H1 (cell line): ENCODE data around the gene HIPK1. TPM values are rescaled to one million over a fixed set of nuclear protein-coding genes. Genes with fewer than 3 reads are reported as not detected.

ENCODE experiments used
- CTCF ChIA-PET: fragments of 300-600 bp; sonication (Branson Sonifier 250); formaldehyde crosslinking; loops from one replicate; lab custom pipeline; 2021; ENCODE audit not compliant: partially characterized antibody; lab: Charles Lee
- POLR2A ChIA-PET: fragments of 300-600 bp; sonication (Branson Sonifier 250); formaldehyde crosslinking; loops from one replicate; lab custom pipeline; 2021; ENCODE audit warnings: inconsistent platforms; ENCODE audit not compliant: partially characterized antibody; lab: Charles Lee
- DNase-seq, 2 experiments: peaks; one replicate each; pipeline versions ENCODE4 v3.0.0 to v3.0.0-alpha.2; 2010 to 2022; ENCODE audit warnings: low spot score in 2 of 2, low read depth in 1 of 2, mixed read lengths in 1 of 2
- FAIRE-seq: peaks from 2 replicates; lab custom pipeline; 2011; peaks lifted over from hg19 to GRCh38; lab: Jason Lieb, UNC
- H2AFZ ChIP-seq: 2 replicates; pipeline ENCODE4 v1.8.1; 2012; ENCODE audit warnings: low read length, inconsistent platforms
- H2AK5ac ChIP-seq: 2 replicates; pipeline ENCODE4 v1.6.1; 2013; ENCODE audit warnings: low read depth, low read length
- H2BK120ac ChIP-seq: replicated peaks from 2 replicates; pipeline ENCODE3; 2013; ENCODE audit warnings: low read depth, low read length, inconsistent platforms
- H2BK12ac ChIP-seq: 2 replicates; pipeline ENCODE4 v1.6.1; 2013; ENCODE audit warnings: low read depth, low read length
- H2BK15ac ChIP-seq: 2 replicates; pipeline ENCODE4 v1.6.1; 2013; ENCODE audit warnings: low read length
- H2BK20ac ChIP-seq: 2 replicates; pipeline ENCODE4 v1.6.1; 2013; ENCODE audit warnings: low read length
- H2BK5ac ChIP-seq: 2 replicates; pipeline ENCODE4 v1.6.1; 2013; ENCODE audit warnings: low read depth, low read length
- H3K14ac ChIP-seq: 2 replicates; pipeline ENCODE4 v1.6.1; 2013; ENCODE audit warnings: inconsistent platforms; ENCODE audit not compliant: insufficient read length
- H3K18ac ChIP-seq: 2 replicates; pipeline ENCODE4 v1.6.1; 2013; ENCODE audit warnings: low read length; ENCODE audit errors: extremely low read depth
- H3K23ac ChIP-seq: 2 replicates; pipeline ENCODE4 v1.6.1; 2013; ENCODE audit warnings: inconsistent platforms; ENCODE audit not compliant: insufficient read length
- H3K23me2 ChIP-seq: 2 replicates; pipeline ENCODE4 v1.6.1; 2013; ENCODE audit warnings: low read depth, low read length
- H3K27ac ChIP-seq: 2 replicates; pipeline ENCODE4 v1.6.1; 2011; ENCODE audit warnings: low read depth, low read length, inconsistent platforms
- H3K27me3 ChIP-seq, 4 experiments: replicated peaks in 1 of 4; 1 replicate in 1 of 4; 2 replicates in 3 of 4; pipeline versions ENCODE4 v1.6.1 to v1.8.1; 2011 to 2013; ENCODE audit warnings: low read length in 3 of 4, mild to moderate bottlenecking in 3 of 4, inconsistent platforms in 2 of 4, mixed read lengths in 2 of 4, moderate library complexity in 1 of 4; ENCODE audit not compliant: control insufficient read depth in 3 of 4, insufficient read depth in 3 of 4; ENCODE audit errors: extremely low read depth in 1 of 4
- H3K36me3 ChIP-seq, 4 experiments: 2 replicates each; pipeline versions ENCODE4 v1.6.1 to v1.8.1; 2011 to 2013; ENCODE audit warnings: mild to moderate bottlenecking in 4 of 4, low read length in 3 of 4, moderate library complexity in 2 of 4, control low read depth in 1 of 4, inconsistent platforms in 1 of 4; ENCODE audit not compliant: insufficient read depth in 4 of 4, control insufficient read depth in 2 of 4
- H3K4ac ChIP-seq: replicated peaks from 2 replicates; pipeline ENCODE3; 2013; ENCODE audit warnings: low read length, low read depth, mixed read lengths, inconsistent platforms; ENCODE audit not compliant: insufficient read length
- H3K4me1 ChIP-seq, 4 experiments: replicated peaks in 1 of 4; 1 replicate in 1 of 4; 2 replicates in 3 of 4; pipeline versions ENCODE4 v1.6.1 to v1.8.1; 2011 to 2013; ENCODE audit warnings: low read length in 3 of 4, inconsistent platforms in 2 of 4, mixed read lengths in 1 of 4; ENCODE audit not compliant: insufficient read depth in 4 of 4, control insufficient read depth in 3 of 4
- H3K4me2 ChIP-seq, 2 experiments: 2 replicates each; pipeline versions ENCODE4 v1.6.1 to v1.8.1; 2011 to 2013; ENCODE audit warnings: low read depth in 2 of 2, low read length in 2 of 2, control low read depth in 1 of 2, inconsistent platforms in 1 of 2, mild to moderate bottlenecking in 1 of 2; ENCODE audit not compliant: insufficient read depth in 1 of 2
- H3K4me3 ChIP-seq, 4 experiments: fragments of 200-600, 300-600 bp in 1 of 4; sonication (generic), shearing (Covaris generic), sonication (Bioruptor Twin) in 1 of 4; 2 replicates each; pipeline versions ENCODE4 v1.5.1 to v1.8.1; 2011 to 2016; ENCODE audit warnings: low read length in 4 of 4, low read depth in 3 of 4, control low read depth in 2 of 4, inconsistent platforms in 2 of 4, mild to moderate bottlenecking in 2 of 4, mixed read lengths in 1 of 4, moderate library complexity in 1 of 4; ENCODE audit not compliant: insufficient read depth in 2 of 4; ENCODE audit errors: extremely low read depth in 1 of 4
- H3K56ac ChIP-seq: replicated peaks from 2 replicates; pipeline ENCODE3; 2013; ENCODE audit warnings: low read depth, mild to moderate bottlenecking, mixed read lengths, low read length, inconsistent platforms; ENCODE audit not compliant: insufficient read length
- H3K79me1 ChIP-seq: 2 replicates; pipeline ENCODE4 v1.6.1; 2013; ENCODE audit warnings: low read depth, low read length, control low read depth
- H3K79me2 ChIP-seq, 2 experiments: 2 replicates each; pipeline versions ENCODE4 v1.6.1 to v1.8.1; 2012 to 2013; ENCODE audit warnings: low read length in 2 of 2, mild to moderate bottlenecking in 2 of 2, inconsistent platforms in 1 of 2; ENCODE audit not compliant: insufficient read depth in 2 of 2, control insufficient read depth in 1 of 2
- H3K9ac ChIP-seq, 4 experiments: replicated peaks in 1 of 4; 1 replicate in 1 of 4; 2 replicates in 3 of 4; pipeline versions ENCODE4 v1.6.1 to v1.8.1; 2011 to 2013; ENCODE audit warnings: low read depth in 3 of 4, low read length in 3 of 4, control low read depth in 2 of 4, mild to moderate bottlenecking in 2 of 4, moderate library complexity in 2 of 4, inconsistent platforms in 1 of 4; ENCODE audit errors: extremely low read depth in 1 of 4
- H3K9me3 ChIP-seq, 2 experiments: 2 replicates each; pipeline versions ENCODE4 v1.6.1 to v1.8.1; 2012 to 2013; ENCODE audit warnings: mild to moderate bottlenecking in 2 of 2, moderate library complexity in 2 of 2, control low read depth in 1 of 2, inconsistent platforms in 1 of 2, low read depth in 1 of 2, low read length in 1 of 2, mixed read lengths in 1 of 2; ENCODE audit not compliant: insufficient read depth in 2 of 2
- H4K20me1 ChIP-seq, 2 experiments: replicated peaks in 1 of 2; 2 replicates each; pipeline versions ENCODE3 to v1.8.1; 2011 to 2013; ENCODE audit warnings: inconsistent platforms in 2 of 2, low read length in 2 of 2, mild to moderate bottlenecking in 1 of 2; ENCODE audit not compliant: insufficient read depth in 2 of 2, control insufficient read depth in 1 of 2
- H4K5ac ChIP-seq: 2 replicates; pipeline ENCODE4 v1.6.1; 2013; ENCODE audit warnings: low read length, low read depth, mixed read lengths, inconsistent platforms; ENCODE audit not compliant: insufficient read length
- H4K8ac ChIP-seq: 2 replicates; pipeline ENCODE4 v1.8.0; 2013; ENCODE audit warnings: mild to moderate bottlenecking, moderate library complexity, low read length, inconsistent platforms; ENCODE audit not compliant: insufficient read depth; ENCODE audit errors: extremely low read depth
- H4K91ac ChIP-seq: replicated peaks from 2 replicates; pipeline ENCODE3; 2013; ENCODE audit warnings: low read length, mixed read lengths, inconsistent platforms; ENCODE audit not compliant: insufficient read length
- E2F6 ChIP-seq: IDR thresholded peaks from 2 replicates; pipeline ENCODE4 v1.6.1; 2012; ENCODE audit warnings: inconsistent platforms
- RFX5 ChIP-seq: IDR thresholded peaks from 2 replicates; pipeline ENCODE4 v1.6.1; 2011; ENCODE audit warnings: low read depth, low read length, improper control_type of control experiment, borderline replicate concordance
- SP4 ChIP-seq: IDR thresholded peaks from 2 replicates; pipeline ENCODE4 v1.6.1; 2012; ENCODE audit warnings: low read length, inconsistent platforms
- WGBS, 2 experiments: shearing (Covaris generic) in 1 of 2; methylation state at CpG; one replicate each; pipeline versions ENCODE4 v1.1.6 to v1.1.7; 2013 to 2015; ENCODE audit warnings: low lambda C conversion rate in 2 of 2, mixed read lengths in 2 of 2, inconsistent platforms in 1 of 2, low coverage in 1 of 2, missing lambda C conversion rate in 1 of 2; ENCODE audit not compliant: insufficient replicate concordance in 2 of 2, insufficient coverage in 1 of 2, insufficient read length in 1 of 2; ENCODE audit errors: extremely low coverage in 1 of 2, missing lambda C conversion rate in 1 of 2; 5-methylcytosine and 5-hydroxymethylcytosine counted together
- polyA plus RNA-seq, 7 experiments: library from polyadenylated mRNA; depleted of rRNA in 3 of 7; stranded (reverse) in 5 of 7; unstranded in 2 of 7; fragments of >200 nt in 5 of 7; fragments of 200-250 nt in 2 of 7; gene quantifications; 1 replicate in 5 of 7; 2 replicates in 1 of 7; 4 replicates in 1 of 7; pipeline versions ENCODE4 v1.2.1 to v1.2.3, GENCODE V29; 2011 to 2013; ENCODE audit warnings: missing spikeins in 2 of 7, mixed read lengths in 2 of 7
- total RNA-seq: library from RNA; stranded (reverse); fragmentation: NEBNext Ultra II Directional; extraction: Animal tissue kit (Norgen Biotek cat#: 25700); gene quantifications from 2 replicates; pipeline ENCODE4 v1.2.1, GENCODE V29; 2021

HIPK1 gene
- total and polyA plus RNA-seq, 2 of the 8 experiments (the other 6 are each of a cell fraction or from before 2014, with no cell fraction given) = 46.2 to 64.3 TPM

- Histone ChIP-seq H3K4me3 (no peak overlapping the region), H3K4me1 (peaks cover 3 to 5% (median 3%) of the 10 kb centered on the region in 4 experiments; a peak in 5 of 7 replicates), H3K23me2 (no peaks in the 10 kb centered on the region), H3K14ac (no peak overlapping the region), H3K9me3 (no peaks in the 10 kb centered on the region; a peak in 3 of 4 replicates), H3K27me3 (peaks cover 0 to 3% (median 0%) of the 10 kb centered on the region in 4 experiments; a peak in 1 of 7 replicates), H4K91ac (no peak overlapping the region), H2BK20ac (no peak overlapping the region), H3K18ac (no peak overlapping the region), H2BK15ac (no peak overlapping the region), H3K27ac (no peak overlapping the region), H3K56ac (no peak overlapping the region), H3K4me2 (no peak overlapping the region), H3K9ac (no peak overlapping the region), H3K4ac (no peak overlapping the region), H2AK5ac (no peak overlapping the region), H2BK120ac (no peak overlapping the region), H2BK5ac (no peak overlapping the region), H4K8ac (no peak overlapping the region), H4K20me1 (no peaks in the 10 kb centered on the region), H2BK12ac (no peak overlapping the region), H3K23ac (no peak overlapping the region), H3K36me3 (no peaks in the 10 kb centered on the region), H4K5ac (no peak overlapping the region), H3K79me2 (no peaks in the 10 kb centered on the region), H2AFZ (no peak overlapping the region)
- WGBS, 2 experiments = 96% methylated on average over 2 of the region's 2 CpGs; no CpG with 5 or more reads in 1 of the 2 experiments
- DNase-seq (no peak), FAIRE-seq (no peak)
- ChIA-PET POLR2A (no interaction called here), CTCF (interaction anchor here (0.8 kb wide), 1 partner anchor 11 kb away, joined by 3 read pairs; no protein-coding TSS in a partner anchor)
- no peak for TF ChIP-seq RFX5
- no peak for TF ChIP-seq SP4
- TF ChIP-seq E2F6 = no peak
- TF ChIP-seq, all 59 proteins: peak for 0
- H3K79me1 ChIP-seq = no peaks in the 10 kb centered on the region
These were observed 66.3 kb downstream of the HIPK1 start for GRCh38 chr1:113995382-113995781.
